Measurements from ENCODE around the gene SPATS2L. TPM values are rescaled to one million over a fixed set of nuclear protein-coding genes. Genes with fewer than 3 reads are reported as not detected.
A peak's percentile ranks its signal among the peaks of the same experiment; 100 is the strongest.

The SPATS2L gene
- total RNA-seq, 1 donor from 2014 or later = 192 TPM

DNA sequence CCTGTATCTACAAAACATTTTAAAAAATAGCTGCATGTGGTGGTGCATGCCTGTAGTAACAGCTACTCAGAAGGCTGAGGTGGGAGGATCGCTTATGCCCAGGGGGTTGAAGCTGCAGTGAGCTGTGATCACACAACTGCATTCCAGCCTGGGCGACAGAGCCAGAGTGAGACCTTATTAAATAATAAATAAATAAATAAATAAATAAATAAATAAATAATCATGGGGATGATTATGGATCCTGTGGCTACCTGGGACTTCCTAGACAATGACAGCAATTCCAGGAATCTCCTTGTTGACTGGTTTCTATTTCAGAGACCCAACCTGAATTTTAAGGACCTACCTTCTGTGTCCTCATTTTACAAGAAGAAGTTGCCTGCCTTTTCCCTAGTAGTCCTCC, 111.9 kb downstream of the SPATS2L start:
- no peaks in the 10 kb centered on the region for H3K79me2 ChIP-seq (ENCODE audit: insufficient read depth, low read length)
- no peaks in the 10 kb centered on the region for H3K9me3 Mint-ChIP-seq (ENCODE audit: unreplicated experiment)
- H3K36me3 Mint-ChIP-seq (ENCODE audit: low read depth, unreplicated experiment) = peaks cover 20% of the 10 kb centered on the region
- no peaks in the 10 kb centered on the region for H4K20me1 ChIP-seq (ENCODE audit: insufficient read depth, low read length)
- TF ChIP-seq, protein P1, sequence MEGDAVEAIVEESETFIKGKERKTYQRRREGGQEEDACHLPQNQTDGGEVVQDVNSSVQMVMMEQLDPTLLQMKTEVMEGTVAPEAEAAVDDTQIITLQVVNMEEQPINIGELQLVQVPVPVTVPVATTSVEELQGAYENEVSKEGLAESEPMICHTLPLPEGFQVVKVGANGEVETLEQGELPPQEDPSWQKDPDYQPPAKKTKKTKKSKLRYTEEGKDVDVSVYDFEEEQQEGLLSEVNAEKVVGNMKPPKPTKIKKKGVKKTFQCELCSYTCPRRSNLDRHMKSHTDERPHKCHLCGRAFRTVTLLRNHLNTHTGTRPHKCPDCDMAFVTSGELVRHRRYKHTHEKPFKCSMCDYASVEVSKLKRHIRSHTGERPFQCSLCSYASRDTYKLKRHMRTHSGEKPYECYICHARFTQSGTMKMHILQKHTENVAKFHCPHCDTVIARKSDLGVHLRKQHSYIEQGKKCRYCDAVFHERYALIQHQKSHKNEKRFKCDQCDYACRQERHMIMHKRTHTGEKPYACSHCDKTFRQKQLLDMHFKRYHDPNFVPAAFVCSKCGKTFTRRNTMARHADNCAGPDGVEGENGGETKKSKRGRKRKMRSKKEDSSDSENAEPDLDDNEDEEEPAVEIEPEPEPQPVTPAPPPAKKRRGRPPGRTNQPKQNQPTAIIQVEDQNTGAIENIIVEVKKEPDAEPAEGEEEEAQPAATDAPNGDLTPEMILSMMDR (IDR thresholded peaks at IDR 0.05; ENCODE audit: insufficient read depth, low read depth, low read length) = no peak
- no peak for TF ChIP-seq EZH2 (IDR thresholded peaks at IDR 0.05; ENCODE audit: insufficient read depth, low read length)
- H3K36me3 ChIP-seq (ENCODE audit: insufficient read depth, low read length) = peaks cover 24% of the 10 kb centered on the region
- H3K4me2 ChIP-seq (ENCODE audit: low read length) = no peak overlapping the region
- no peaks in the 10 kb centered on the region for H3K27me3 Mint-ChIP-seq (ENCODE audit: low read depth, unreplicated experiment)
- H3K4me3 Mint-ChIP-seq (ENCODE audit: unreplicated experiment) = no peak overlapping the region
- no peak overlapping the region for H3K9ac ChIP-seq (ENCODE audit: low read length)
- peaks cover 25% of the 10 kb centered on the region for H3K4me1 Mint-ChIP-seq (ENCODE audit: low read depth, unreplicated experiment)
- no peaks in the 10 kb centered on the region for H3K9me3 ChIP-seq (ENCODE audit: insufficient read depth, low read depth, low read length)
- H3K4me1 ChIP-seq (ENCODE audit: insufficient read depth, low read length) = no peaks in the 10 kb centered on the region
- no peak overlapping the region for H3K27ac ChIP-seq (ENCODE audit: low read depth, low read length)
- FAIRE-seq = no peak
- no peak overlapping the region for H3K4me3 ChIP-seq (ENCODE audit: insufficient read depth, low read depth, low read length)
- no peak overlapping the region for H3K27ac Mint-ChIP-seq (ENCODE audit: unreplicated experiment)
- H3K27me3 ChIP-seq (ENCODE audit: insufficient read depth, low read length) = no peaks in the 10 kb centered on the region
- no peak overlapping the region for H2AFZ ChIP-seq (ENCODE audit: low read depth, low read length)
- DNase-seq (ENCODE audit: low read depth) = no peak

DNA sequence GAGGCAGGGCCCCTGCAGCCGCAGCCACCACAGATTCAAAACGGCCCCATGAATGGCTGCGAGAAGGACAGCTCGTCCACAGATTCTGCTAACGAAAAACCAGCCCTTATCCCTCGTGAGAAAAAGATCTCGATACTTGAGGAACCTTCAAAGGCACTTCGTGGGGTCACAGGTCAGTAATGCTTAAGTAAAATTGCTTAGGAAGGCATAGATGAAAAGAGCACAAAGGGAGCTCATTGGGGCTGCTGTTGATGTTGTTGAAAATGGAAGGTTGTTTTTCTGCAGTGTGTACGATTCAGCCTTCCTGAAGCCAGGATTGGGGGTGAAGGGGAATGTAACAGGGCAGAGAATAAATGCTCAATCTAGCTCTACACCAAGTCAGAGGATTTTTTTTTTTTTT, 112.8 kb downstream of the SPATS2L start:
- TF ChIP-seq, protein P1 (IDR thresholded peaks at IDR 0.05; ENCODE audit: insufficient read depth, low read depth, low read length) = no peak
- TF ChIP-seq EZH2 (IDR thresholded peaks at IDR 0.05; ENCODE audit: insufficient read depth, low read length) = no peak
- no peak overlapping the region for H3K27ac ChIP-seq (ENCODE audit: low read depth, low read length)
- Mint-ChIP-seq H3K27ac (ENCODE audit: unreplicated experiment) (peak overlapping the region; percentile 26), H3K4me1 (ENCODE audit: low read depth, unreplicated experiment) (peaks cover 25% of the 10 kb centered on the region), H3K4me3 (ENCODE audit: unreplicated experiment) (no peak overlapping the region), H3K9me3 (ENCODE audit: unreplicated experiment) (no peaks in the 10 kb centered on the region), H3K27me3 (ENCODE audit: low read depth, unreplicated experiment) (no peaks in the 10 kb centered on the region), H3K36me3 (ENCODE audit: low read depth, unreplicated experiment) (peaks cover 21% of the 10 kb centered on the region)
- H2AFZ ChIP-seq (ENCODE audit: low read depth, low read length) = no peak overlapping the region
- H3K4me1 ChIP-seq (ENCODE audit: insufficient read depth, low read length) = no peaks in the 10 kb centered on the region
- H3K36me3 ChIP-seq (ENCODE audit: insufficient read depth, low read length) = peaks cover 24% of the 10 kb centered on the region
- no peaks in the 10 kb centered on the region for H3K79me2 ChIP-seq (ENCODE audit: insufficient read depth, low read length)
- no peaks in the 10 kb centered on the region for H3K9me3 ChIP-seq (ENCODE audit: insufficient read depth, low read depth, low read length)
- no peak overlapping the region for H3K4me2 ChIP-seq (ENCODE audit: low read length)
- no peaks in the 10 kb centered on the region for H3K27me3 ChIP-seq (ENCODE audit: insufficient read depth, low read length)
- H4K20me1 ChIP-seq (ENCODE audit: insufficient read depth, low read length) = no peaks in the 10 kb centered on the region
- H3K9ac ChIP-seq (ENCODE audit: low read length) = no peak overlapping the region
- H3K4me3 ChIP-seq (ENCODE audit: insufficient read depth, low read depth, low read length) = no peak overlapping the region
- FAIRE-seq (no peak), DNase-seq (ENCODE audit: low read depth) (no peak)

DNA sequence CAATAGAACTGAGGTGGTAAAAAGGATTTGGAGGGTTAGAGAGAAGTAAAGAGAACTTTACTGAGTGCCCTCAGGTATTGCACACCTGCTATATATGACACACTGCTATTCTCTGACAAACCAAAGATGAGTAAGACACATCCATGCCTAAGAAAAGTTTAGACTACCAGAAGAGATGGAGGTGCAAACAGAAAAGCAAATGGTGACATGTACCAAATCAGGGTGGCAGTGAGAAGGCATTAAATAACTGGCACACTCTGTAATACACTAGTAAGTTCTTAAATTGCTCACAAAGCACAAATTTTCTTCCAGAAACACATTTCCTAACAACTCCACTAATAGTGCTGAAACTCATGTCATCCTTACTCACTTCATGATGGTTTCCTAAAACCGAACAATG, 114.8 kb downstream of the SPATS2L start:
- no peak overlapping the region for H3K27ac ChIP-seq (ENCODE audit: low read depth, low read length)
- no peak for DNase-seq (ENCODE audit: low read depth)
- no peak overlapping the region for H2AFZ ChIP-seq (ENCODE audit: low read depth, low read length)
- H3K4me3 Mint-ChIP-seq (ENCODE audit: unreplicated experiment) = no peak overlapping the region
- no peaks in the 10 kb centered on the region for H3K9me3 Mint-ChIP-seq (ENCODE audit: unreplicated experiment)
- no peak overlapping the region for H3K4me3 ChIP-seq (ENCODE audit: insufficient read depth, low read depth, low read length)
- TF ChIP-seq, protein P1 (IDR thresholded peaks at IDR 0.05; ENCODE audit: insufficient read depth, low read depth, low read length) = no peak
- TF ChIP-seq EZH2 (IDR thresholded peaks at IDR 0.05; ENCODE audit: insufficient read depth, low read length) = no peak
- H3K27ac Mint-ChIP-seq (ENCODE audit: unreplicated experiment) = no peak overlapping the region
- no peaks in the 10 kb centered on the region for H3K27me3 ChIP-seq (ENCODE audit: insufficient read depth, low read length)
- peaks cover 27% of the 10 kb centered on the region for H3K36me3 Mint-ChIP-seq (ENCODE audit: low read depth, unreplicated experiment)
- no peaks in the 10 kb centered on the region for H3K79me2 ChIP-seq (ENCODE audit: insufficient read depth, low read length)
- FAIRE-seq = peak; percentile 39
- H3K4me1 Mint-ChIP-seq (ENCODE audit: low read depth, unreplicated experiment) = peaks cover 25% of the 10 kb centered on the region
- peaks cover 24% of the 10 kb centered on the region for H3K36me3 ChIP-seq (ENCODE audit: insufficient read depth, low read length)
- H3K9ac ChIP-seq (ENCODE audit: low read length) = no peak overlapping the region
- no peaks in the 10 kb centered on the region for H3K27me3 Mint-ChIP-seq (ENCODE audit: low read depth, unreplicated experiment)
- no peak overlapping the region for H3K4me2 ChIP-seq (ENCODE audit: low read length)
- no peaks in the 10 kb centered on the region for H4K20me1 ChIP-seq (ENCODE audit: insufficient read depth, low read length)
- H3K9me3 ChIP-seq (ENCODE audit: insufficient read depth, low read depth, low read length) = no peaks in the 10 kb centered on the region
- H3K4me1 ChIP-seq (ENCODE audit: insufficient read depth, low read length) = no peaks in the 10 kb centered on the region
